KMS-11 (cell line): ENCODE measurements around the gene TMPRSS13.

Experiments
- H2AFZ ChIP-seq: fragments of 200-600 bp; sonication (generic); 2 replicates; pipeline ENCODE4 v1.6.1; 2016; ENCODE audit warnings: antibody characterized with exemption, mixed run types, low read depth
- H3K27ac ChIP-seq: fragments of 200-600 bp; sonication (generic); 2 replicates; pipeline ENCODE4 v1.6.1; 2016; ENCODE audit warnings: mild to moderate bottlenecking, mixed run types
- H3K27me3 ChIP-seq: fragments of 200-600 bp; sonication (generic); 2 replicates; pipeline ENCODE4 v1.6.1; 2017; ENCODE audit warnings: mild to moderate bottlenecking, low read depth, mixed run types, moderate library complexity; ENCODE audit not compliant: insufficient read depth
- H3K36me3 ChIP-seq: fragments of 200-600 bp; sonication (generic); 2 replicates; pipeline ENCODE4 v1.6.1; 2017; ENCODE audit warnings: mild to moderate bottlenecking, mixed run types; ENCODE audit not compliant: insufficient read depth
- H3K4me1 ChIP-seq: fragments of 200-600 bp; sonication (generic); 2 replicates; pipeline ENCODE4 v1.6.1; 2016; ENCODE audit warnings: mild to moderate bottlenecking, low read depth, mixed run types; ENCODE audit not compliant: poor library complexity, severe bottlenecking
- H3K4me2 ChIP-seq: fragments of 200-600 bp; sonication (generic); 2 replicates; pipeline ENCODE4 v1.7.0; 2016; ENCODE audit warnings: mild to moderate bottlenecking, mixed run types
- H3K4me3 ChIP-seq: fragments of 200-600 bp; sonication (generic); IDR thresholded peaks from 2 replicates; pipeline ENCODE4 v1.6.1; 2017; ENCODE audit warnings: low read depth, low read length, mixed read lengths; ENCODE audit not compliant: insufficient read depth
- H3K79me2 ChIP-seq: fragments of 200-600 bp; sonication (generic); 2 replicates; pipeline ENCODE4 v1.6.1; 2016; ENCODE audit warnings: low read depth, mixed run types; ENCODE audit not compliant: insufficient read depth
- H3K9ac ChIP-seq: fragments of 200-600 bp; sonication (generic); 2 replicates; pipeline ENCODE4 v1.6.1; 2016; ENCODE audit warnings: mild to moderate bottlenecking, mixed run types
- H4K20me1 ChIP-seq: fragments of 200-600 bp; sonication (generic); 2 replicates; pipeline ENCODE4 v1.6.1; 2016; ENCODE audit warnings: mild to moderate bottlenecking, mixed run types; ENCODE audit not compliant: insufficient read depth
- CTCF ChIP-seq: fragments of 200-600 bp; sonication (generic); conservative IDR thresholded peaks from 2 replicates; pipeline ENCODE4 v1.6.1; 2017; ENCODE audit warnings: low read depth, mild to moderate bottlenecking, antibody characterized with exemption, low read length, moderate library complexity, mixed read lengths

Gene TMPRSS13

DNA sequence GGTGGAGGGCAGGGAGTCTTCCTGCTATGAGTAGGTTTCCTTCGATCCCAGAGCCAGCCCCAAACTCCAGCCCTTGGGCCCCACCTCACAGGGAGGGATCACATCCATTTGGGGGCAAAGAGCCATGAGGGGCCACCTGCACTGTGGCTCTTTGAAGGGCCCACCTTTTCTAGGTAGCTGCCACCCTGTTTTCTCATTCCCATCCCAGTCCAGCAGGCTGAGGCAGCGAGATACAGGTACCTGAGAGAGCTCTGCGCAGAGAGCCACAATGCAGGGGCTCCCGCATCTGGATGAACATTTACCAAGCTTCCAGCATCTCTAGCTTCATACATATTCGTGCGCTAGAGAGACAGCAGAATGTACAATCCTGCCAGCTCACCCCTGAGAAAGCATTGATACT is 69.1 kb downstream of the TMPRSS13 start:
- Histone ChIP-seq H2AFZ (no peak overlapping the region), H3K27me3 (no peaks in the 10 kb centered on the region), H3K4me2 (no peak overlapping the region), H3K27ac (no peak overlapping the region), H3K4me1 (no peaks in the 10 kb centered on the region), H3K36me3 (no peaks in the 10 kb centered on the region), H4K20me1 (no peaks in the 10 kb centered on the region), H3K79me2 (no peaks in the 10 kb centered on the region), H3K9ac (no peak overlapping the region), H3K4me3 (no peak overlapping the region)
- TF ChIP-seq CTCF: no peak

- no peak overlapping the region for H3K4me3 ChIP-seq
- no peaks in the 10 kb centered on the region for H3K27me3 ChIP-seq
- no peak overlapping the region for H3K27ac ChIP-seq
- H3K4me2 ChIP-seq: no peak overlapping the region
- no peak for TF ChIP-seq CTCF
- no peaks in the 10 kb centered on the region for H3K36me3 ChIP-seq
- no peaks in the 10 kb centered on the region for H3K4me1 ChIP-seq
- H3K9ac ChIP-seq: no peak overlapping the region
- no peaks in the 10 kb centered on the region for H3K79me2 ChIP-seq
- no peak overlapping the region for H2AFZ ChIP-seq
- H4K20me1 ChIP-seq: no peaks in the 10 kb centered on the region
Measured at GRCh38 chr11:117859488-117860112, 69.6 kb downstream of the TMPRSS13 start.

DNA sequence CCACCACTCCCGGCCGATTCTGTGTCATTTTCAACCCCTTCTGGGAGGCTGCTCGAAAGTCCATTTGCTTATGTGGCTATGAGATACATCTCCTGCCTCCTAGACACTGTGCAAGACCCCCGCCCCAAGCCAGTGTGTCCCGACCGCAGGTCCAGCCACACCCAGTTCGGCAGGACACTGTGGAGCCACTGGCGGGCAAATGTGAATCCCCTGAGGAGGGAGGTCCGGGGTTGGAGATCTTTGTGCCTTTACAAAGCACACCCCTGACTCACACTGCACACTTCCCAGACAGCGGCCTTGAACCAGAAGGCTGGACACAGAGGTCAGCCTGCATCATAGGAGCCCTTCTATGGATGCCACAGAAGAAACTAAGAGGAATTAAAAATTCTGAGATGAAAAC is 70.1 kb downstream of the TMPRSS13 start:
- H3K4me1 ChIP-seq: no peaks in the 10 kb centered on the region
- no peak for TF ChIP-seq CTCF
- no peaks in the 10 kb centered on the region for H3K36me3 ChIP-seq
- no peak overlapping the region for H3K4me3 ChIP-seq
- no peaks in the 10 kb centered on the region for H3K27me3 ChIP-seq
- no peaks in the 10 kb centered on the region for H3K79me2 ChIP-seq
- no peaks in the 10 kb centered on the region for H4K20me1 ChIP-seq
- H3K4me2 ChIP-seq: no peak overlapping the region
- no peak overlapping the region for H2AFZ ChIP-seq
- H3K27ac ChIP-seq: no peak overlapping the region
- H3K9ac ChIP-seq: no peak overlapping the region

DNA sequence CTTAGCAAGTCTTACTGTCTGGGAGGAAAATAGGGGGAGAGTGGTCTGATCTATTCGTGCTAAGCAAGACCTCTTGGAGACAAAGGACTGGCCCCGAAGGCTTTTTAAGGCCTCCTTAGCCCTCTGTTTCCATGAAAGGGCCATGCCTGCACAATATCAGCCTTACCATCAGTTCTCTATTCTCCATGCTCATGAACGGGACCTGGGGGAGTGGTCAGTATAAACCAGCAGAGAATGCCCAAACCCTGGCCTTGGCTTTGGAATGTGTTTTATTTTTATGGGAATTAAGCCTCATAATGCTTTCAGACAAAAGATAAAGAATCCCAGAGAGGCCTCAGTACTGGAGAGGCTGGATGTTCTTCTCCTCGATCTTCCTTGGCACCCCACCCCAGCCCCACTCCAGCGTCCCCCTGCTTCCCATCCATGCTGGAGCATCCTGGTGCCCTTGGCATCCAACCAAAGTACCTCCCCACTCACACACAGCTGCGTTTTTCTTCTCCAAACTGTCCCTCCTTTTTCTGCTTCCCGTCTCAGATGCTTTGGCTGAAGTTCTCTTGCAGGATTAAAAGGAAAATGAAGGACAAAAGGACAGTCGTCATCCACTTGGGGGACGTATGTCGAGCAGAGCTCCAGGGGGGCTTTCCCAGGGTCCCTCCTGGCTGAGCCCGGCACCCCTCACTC is 71.3 kb downstream of the TMPRSS13 start:
- Histone ChIP-seq H3K79me2 (no peaks in the 10 kb centered on the region), H3K4me2 (no peak overlapping the region), H2AFZ (no peak overlapping the region), H3K4me3 (no peak overlapping the region), H3K27me3 (no peaks in the 10 kb centered on the region), H3K4me1 (no peaks in the 10 kb centered on the region), H3K36me3 (no peaks in the 10 kb centered on the region), H3K9ac (no peak overlapping the region), H3K27ac (no peak overlapping the region), H4K20me1 (no peaks in the 10 kb centered on the region)
- TF ChIP-seq CTCF: no peak
